ENCODE measurements around the gene RHBDL1. TPM values are rescaled to one million over a fixed set of nuclear protein-coding genes. Genes with fewer than 3 reads are reported as not detected.
"Not testable (repeated sequence)": the region's sequence is repeated elsewhere in the genome, so short reads cannot be mapped to it uniquely, and the experiment has no call there.

Gene RHBDL1
- total RNA-seq, 2 donors from 2014 or later: 2.9 to 5.4 TPM

DNA sequence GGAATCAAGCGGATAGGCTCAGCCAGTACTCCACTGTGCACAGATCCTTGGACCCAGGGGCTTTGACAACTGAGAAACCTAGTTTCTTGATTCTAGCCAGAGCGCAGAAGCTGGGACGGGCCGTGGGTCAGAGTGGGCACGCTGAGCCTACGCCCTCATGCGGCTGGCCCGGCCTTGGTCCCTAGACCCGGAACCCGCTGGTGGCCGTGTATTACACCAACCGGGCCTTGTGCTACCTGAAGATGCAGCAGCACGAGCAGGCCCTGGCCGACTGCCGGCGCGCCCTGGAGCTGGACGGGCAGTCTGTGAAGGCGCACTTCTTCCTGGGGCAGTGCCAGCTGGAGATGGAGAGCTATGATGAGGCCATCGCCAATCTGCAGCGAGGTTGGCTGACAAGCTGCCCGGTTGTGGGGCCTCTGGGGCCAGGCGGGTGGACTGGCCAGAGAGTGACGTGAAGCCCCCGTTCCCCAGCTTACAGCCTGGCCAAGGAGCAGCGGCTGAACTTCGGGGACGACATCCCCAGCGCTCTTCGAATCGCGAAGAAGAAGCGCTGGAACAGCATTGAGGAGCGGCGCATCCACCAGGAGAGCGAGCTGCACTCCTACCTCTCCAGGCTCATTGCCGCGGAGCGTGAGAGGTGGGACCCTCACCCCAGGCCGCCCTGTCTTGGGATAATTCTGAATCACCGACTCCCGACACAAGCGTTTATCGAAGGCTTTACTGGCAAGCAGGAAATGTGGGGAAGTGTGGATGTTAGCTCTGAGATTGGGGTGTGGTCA is 5.7 kb downstream of the RHBDL1 start:
- peak overlapping the region; percentile 62 for H3K27ac Mint-ChIP-seq
- peak overlapping the region; percentile 73 for H3K4me3 Mint-ChIP-seq
- ATAC-seq (replicated peaks): no peak

DNA sequence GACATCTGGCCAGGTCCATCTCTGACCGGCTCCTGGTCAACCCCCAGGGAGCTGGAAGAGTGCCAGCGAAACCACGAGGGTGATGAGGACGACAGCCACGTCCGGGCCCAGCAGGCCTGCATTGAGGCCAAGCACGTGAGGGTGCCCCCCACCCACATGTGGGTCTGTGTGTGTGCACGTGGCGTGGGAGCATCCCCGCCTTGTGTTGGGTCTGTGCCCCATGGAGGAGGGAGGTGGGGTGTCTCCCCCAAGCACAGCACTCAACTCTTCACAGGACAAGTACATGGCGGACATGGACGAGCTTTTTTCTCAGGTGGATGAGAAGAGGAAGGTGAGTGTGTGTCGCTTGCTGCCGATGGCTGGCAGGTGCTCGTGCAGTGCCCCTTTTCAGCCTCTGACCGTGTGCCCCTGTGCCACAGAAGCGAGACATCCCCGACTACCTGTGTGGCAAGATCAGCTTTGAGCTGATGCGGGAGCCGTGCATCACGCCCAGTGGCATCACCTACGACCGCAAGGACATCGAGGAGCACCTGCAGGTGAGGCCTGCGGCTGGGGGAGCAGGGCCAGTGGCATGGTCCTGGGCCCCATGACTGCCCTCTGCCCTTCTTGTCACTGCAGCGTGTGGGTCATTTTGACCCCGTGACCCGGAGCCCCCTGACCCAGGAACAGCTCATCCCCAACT is 6.4 kb downstream of the RHBDL1 start:
- Mint-ChIP-seq H3K27ac (peak overlapping the region; percentile 62), H3K4me1 (peaks cover 4% of the 10 kb centered on the region), H3K4me3 (peak overlapping the region; percentile 73), H3K9me3 (no peaks in the 10 kb centered on the region), H3K36me3 (ENCODE audit: low read depth) (peaks cover 37% of the 10 kb centered on the region), H3K27me3 (no peaks in the 10 kb centered on the region)
- ATAC-seq (replicated peaks): no peak

More for the DNA sequence above, 5.7 kb downstream of the RHBDL1 start:
- Mint-ChIP-seq H3K4me1 (peaks cover 4% of the 10 kb centered on the region), H3K36me3 (ENCODE audit: low read depth) (peaks cover 34% of the 10 kb centered on the region), H3K27me3 (no peaks in the 10 kb centered on the region), H3K9me3 (no peaks in the 10 kb centered on the region)

DNA sequence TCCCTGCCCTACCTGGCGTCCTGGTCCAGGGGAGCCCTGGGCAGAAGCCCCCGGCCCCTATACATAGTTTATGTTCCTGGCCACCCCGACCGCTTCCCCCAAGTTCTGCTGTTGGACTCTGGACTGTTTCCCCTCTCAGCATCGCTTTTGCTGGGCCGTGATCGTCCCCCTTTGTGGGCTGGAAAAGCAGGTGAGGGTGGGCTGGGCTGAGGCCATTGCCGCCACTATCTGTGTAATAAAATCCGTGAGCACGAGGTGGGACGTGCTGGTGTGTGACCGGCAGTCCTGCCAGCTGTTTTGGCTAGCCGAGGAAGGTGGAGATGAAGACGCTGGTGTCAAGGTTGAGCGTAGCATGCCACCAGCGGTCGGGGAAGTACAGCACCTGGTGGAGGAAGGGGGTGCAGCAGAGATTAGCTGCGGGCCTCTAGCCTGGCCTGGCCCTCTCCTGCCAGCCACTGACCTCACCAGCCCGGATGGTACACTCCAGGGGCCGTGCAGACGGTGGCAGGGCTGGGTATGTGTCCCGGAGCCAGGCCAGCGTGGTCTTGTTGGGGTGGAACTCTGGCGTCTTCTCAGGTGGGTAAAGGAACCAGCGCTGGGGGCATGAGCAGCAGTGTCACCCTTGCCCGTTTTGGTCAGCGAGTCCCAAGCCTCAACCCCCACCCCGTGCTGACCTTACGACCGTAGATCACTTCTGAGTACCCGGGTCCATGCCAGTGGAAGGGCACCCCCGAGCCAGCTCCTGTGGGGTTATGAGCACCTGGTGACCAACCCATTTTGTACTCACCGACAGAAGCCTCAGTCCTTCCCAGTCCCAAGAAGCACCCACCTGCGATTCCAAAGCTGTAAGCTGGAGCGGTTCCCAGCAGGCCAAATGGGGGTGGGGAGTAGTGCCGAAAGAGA is 7.3 kb downstream of the RHBDL1 start:
- H3K27ac Mint-ChIP-seq: peak overlapping the region; percentile 58

DNA sequence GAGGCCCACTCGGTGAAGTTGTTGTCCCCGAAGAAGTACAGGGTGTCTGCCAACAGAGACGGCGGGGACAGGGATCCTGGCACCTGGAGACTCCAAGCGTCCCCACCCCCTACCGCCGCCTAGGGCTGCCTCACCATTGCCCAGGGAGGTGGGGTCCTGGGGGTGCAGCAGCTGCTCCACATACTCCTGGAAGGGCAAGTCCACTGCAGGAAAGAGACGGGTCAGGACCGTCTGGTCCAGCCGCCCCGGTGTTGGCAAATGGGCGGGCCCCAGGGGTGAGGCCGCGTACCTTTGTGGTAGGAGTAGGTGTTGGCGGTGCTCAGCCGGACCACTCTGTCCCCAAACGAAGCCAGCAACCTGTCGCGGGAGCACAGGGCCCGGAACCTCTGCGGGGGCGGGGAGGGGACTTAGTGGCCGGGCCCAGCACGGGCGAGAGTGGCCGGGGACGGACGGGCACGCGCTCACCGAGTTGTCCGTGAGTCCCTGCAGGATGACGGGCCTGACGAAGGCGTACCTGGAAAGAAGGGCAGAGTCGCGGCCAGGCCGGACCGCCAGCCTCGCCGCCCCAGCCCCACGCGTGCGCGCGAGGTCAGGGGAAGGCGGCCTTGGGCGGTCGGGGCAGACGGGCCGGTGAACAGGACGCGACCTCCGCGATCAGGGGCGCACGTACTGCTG is 8.1 kb downstream of the RHBDL1 start:
- Mint-ChIP-seq H3K4me3 (peak overlapping the region; percentile 73), H3K4me1 (peaks cover 4% of the 10 kb centered on the region), H3K27ac (peak overlapping the region; percentile 58), H3K36me3 (ENCODE audit: low read depth) (peaks cover 37% of the 10 kb centered on the region), H3K27me3 (no peaks in the 10 kb centered on the region), H3K9me3 (no peaks in the 10 kb centered on the region)
- no peak for ATAC-seq (replicated peaks)

More for the DNA sequence above, 7.3 kb downstream of the RHBDL1 start:
- Mint-ChIP-seq H3K4me3 (peak overlapping the region; percentile 73), H3K27me3 (no peaks in the 10 kb centered on the region), H3K4me1 (peaks cover 4% of the 10 kb centered on the region), H3K9me3 (no peaks in the 10 kb centered on the region), H3K36me3 (ENCODE audit: low read depth) (peaks cover 37% of the 10 kb centered on the region)
- ATAC-seq (replicated peaks): no peak

DNA sequence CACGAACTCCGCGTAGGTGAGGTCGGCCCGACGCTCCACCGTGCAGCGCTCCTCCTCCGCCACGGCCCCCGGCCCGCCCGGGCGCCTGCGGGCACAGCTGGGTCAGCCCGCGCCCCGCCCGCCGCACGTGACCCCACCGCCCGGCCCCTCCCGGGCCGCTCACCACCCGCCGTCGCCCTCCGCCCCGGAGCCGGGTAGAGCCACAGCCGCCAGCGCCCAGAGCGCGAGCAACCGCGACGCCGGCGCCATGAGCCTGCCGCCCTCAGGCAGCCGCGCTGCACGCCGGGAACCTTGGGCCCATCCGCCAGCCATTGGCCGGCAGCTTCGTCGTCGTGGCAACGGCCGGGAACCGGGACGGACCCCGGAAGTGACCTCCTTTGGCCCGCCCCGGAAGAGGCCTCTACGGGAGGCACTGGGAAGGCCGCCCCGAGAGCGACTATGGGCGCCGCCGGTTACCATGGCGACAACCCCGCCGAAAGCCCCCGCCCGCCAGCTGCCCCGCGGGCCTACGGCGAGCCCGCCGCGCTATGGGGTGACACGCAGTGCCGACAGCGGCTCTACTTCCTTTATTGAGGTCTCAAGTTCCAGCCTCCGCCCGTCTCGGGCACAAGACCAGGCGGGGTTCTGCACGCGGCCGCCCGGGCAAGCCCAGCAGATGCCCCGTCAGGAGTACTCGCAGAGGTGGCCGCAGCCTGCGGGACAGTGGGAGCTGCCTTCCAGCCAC is 8.8 kb downstream of the RHBDL1 start, which contains the start of gene JMJD8:
JMJD8 (minus strand) TSS at position 264 of the 724 bp plus-strand sequence; CDS start at position 249, 15 bp downstream.
- peak; percentile 86 for ATAC-seq (replicated peaks)
- Mint-ChIP-seq H3K4me3 (peak within 1 kb of the TSS; percentile 73), H3K27ac (peak within 1 kb of the TSS; percentile 58), H3K27me3 (no peaks in the 10 kb centered on the region), H3K4me1 (peaks cover 4% of the 10 kb centered on the region), H3K36me3 (ENCODE audit: low read depth) (peaks cover 37% of the 10 kb centered on the region), H3K9me3 (no peaks in the 10 kb centered on the region)

DNA sequence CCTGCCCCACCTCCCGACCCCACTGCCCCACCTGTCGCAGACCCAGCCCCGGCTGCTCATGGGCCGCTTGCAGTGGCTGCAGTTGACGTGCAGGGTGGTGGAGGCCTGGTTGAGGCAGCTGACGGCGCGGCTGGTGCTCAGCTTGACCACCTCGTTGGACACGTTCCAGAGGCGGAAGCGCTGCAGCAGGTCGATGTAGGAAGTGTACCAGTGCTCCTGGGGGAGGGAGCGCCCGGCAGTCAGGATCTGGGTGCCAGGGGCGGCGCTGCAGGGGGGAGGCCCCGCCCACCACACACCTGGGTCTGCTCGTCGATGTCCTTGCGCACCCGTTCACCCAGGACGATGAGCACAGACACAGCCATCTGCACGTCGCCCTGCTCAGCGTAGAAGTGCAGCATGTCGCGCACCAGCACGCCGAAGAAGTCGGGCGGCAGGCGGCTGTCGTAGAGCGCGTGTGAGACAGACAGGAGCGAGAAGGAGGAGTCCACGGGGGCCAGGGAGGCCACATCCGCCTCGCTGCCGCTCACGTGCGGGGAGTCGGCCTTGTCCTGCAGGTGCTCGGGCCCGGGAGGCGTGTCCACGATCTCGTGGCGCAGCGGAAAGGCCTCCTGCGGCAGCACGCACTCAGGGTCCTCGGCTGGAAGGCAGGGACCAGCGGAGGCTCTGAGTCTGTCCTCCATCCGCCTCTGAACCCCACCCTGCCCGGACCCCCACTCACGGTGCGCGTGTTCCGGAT is 9.7 kb downstream of the RHBDL1 start:
- Mint-ChIP-seq H3K27ac (no peak overlapping the region), H3K4me1 (peaks cover 4% of the 10 kb centered on the region)

DNA sequence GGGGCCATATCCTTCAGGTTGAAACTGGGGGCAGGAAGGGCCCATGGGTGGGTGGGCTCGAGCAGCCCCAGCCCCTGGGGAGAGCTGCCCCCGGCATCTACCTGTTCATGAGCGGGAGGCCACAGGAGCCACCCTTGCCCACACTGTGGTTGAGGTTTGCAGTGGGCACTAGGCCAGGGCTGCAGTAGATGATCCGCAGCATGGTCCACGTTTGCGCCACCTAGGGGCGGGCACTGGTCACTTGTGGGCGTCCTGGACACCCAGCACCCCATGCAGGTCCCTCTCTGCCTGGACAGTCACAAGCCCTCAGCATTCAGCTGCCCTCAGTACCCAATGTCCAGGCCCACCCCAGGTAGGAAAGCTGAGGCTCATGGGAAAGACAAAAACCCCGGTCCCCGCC is 10.5 kb downstream of the RHBDL1 start:
- Mint-ChIP-seq H3K9me3 (no peaks in the 10 kb centered on the region), H3K27ac (no peak overlapping the region), H3K4me3 (peak overlapping the region; percentile 28), H3K27me3 (no peaks in the 10 kb centered on the region), H3K36me3 (ENCODE audit: low read depth) (peaks cover 35% of the 10 kb centered on the region), H3K4me1 (peaks cover 4% of the 10 kb centered on the region)
- ATAC-seq (replicated peaks): no peak

More for the DNA sequence above, 9.7 kb downstream of the RHBDL1 start:
- H3K9me3 Mint-ChIP-seq: no peaks in the 10 kb centered on the region
- no peak for ATAC-seq (replicated peaks)
- H3K36me3 Mint-ChIP-seq (ENCODE audit: low read depth): peaks cover 37% of the 10 kb centered on the region
- no peaks in the 10 kb centered on the region for H3K27me3 Mint-ChIP-seq
- H3K4me3 Mint-ChIP-seq: peak overlapping the region; percentile 73

DNA sequence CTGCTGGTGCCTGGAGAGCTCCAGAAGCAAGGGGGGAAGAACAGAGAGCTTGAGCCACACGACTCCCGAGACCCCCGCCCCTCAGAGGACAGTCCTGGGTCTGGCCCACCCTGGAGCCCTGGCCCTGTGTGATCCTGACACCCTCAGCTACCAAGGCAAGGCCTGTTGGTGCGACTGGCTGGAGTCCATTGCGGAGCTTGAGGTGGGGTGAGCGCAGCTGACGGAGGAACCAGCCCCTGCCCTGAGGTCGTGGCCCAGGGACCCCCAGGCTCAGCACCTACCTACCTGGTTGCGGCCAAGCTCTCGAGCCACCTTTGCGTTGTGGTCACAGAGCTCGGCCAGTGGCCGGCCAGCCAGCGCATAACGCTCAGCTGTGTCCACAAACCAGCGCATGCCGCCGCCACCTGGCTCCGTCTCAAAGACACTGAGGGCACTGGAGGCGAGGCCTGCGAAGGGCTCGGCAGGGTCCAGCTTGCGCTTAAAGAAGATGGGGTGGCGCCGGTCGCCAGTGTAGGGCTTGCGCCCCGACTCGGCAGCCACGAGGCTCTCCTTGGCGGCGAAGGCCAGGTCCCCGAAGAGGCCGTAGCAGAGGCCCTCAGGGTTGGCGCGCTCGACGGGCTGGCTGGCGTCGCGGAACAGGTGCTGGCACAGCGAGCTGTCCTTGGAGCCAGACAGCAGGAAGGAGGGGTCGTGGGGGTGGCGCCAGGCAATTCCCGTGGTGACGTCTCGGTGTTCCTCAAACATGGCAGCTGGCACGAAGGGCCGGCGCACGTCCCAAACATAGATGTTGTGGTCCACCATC is 11.2 kb downstream of the RHBDL1 start:
- Mint-ChIP-seq H3K27me3 (no peaks in the 10 kb centered on the region), H3K4me1 (peaks cover 4% of the 10 kb centered on the region), H3K36me3 (ENCODE audit: low read depth) (peaks cover 28% of the 10 kb centered on the region), H3K27ac (no peak overlapping the region), H3K9me3 (no peaks in the 10 kb centered on the region), H3K4me3 (no peak overlapping the region)
- no peak for ATAC-seq (replicated peaks)

DNA sequence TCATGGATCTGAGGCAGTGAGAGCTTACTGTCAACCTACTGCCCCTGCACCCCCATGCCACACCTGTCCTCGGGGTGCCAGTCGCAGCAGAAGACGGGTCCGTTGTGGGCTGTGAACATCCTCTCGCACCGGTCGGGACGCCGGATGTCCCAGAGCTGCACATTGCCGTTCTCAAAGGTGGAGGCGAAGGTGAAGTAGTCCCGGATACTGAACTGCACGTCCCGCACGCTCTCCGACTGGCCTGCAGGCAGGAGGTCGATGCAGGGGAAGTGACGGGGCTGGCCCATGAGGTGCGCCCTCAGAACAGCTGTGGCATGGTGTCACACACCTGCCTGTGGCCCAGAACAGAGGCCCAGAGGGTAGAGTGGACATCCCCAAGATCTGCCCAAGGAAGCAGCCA is 12.0 kb downstream of the RHBDL1 start:
- Mint-ChIP-seq H3K27ac (no peak overlapping the region), H3K4me3 (no peak overlapping the region), H3K27me3 (no peaks in the 10 kb centered on the region), H3K9me3 (no peaks in the 10 kb centered on the region), H3K4me1 (peaks cover 8% of the 10 kb centered on the region), H3K36me3 (ENCODE audit: low read depth) (peaks cover 20% of the 10 kb centered on the region)
- ATAC-seq (replicated peaks): no peak

DNA sequence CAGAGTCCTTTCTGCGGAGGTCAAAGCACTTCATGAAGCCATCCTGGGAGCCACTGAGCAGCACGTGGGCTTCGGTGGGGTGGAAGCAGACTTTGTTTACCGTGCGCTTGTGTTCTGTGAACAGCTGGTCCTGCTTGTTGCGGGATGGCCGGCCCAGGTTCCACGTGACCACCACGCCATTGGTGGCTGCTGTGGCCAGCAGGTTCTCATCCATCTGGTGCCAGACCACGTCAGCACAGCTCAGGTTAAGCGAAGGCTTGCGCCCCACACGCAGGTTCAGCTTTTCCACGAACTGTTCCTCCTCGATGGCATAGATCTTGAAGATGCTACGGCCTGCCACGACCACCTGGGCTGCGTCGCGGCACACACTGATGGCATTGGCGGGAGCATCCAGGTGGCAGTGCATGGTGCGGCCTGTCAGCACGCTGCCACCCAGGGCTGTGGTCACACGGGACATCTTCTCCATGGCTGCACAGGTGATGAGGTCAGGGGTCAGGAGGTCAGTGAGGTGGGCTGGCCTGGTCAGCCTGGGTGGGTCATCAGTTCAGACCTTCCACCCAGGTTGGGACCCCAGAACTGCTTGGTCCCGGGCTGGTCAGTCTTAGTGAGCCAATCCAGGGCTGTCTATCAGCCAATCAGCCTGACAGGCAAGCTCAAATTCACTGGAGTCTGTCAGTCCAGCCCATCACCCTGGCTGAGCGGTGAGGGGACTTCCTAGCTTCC is 13.9 kb downstream of the RHBDL1 start:
- ATAC-seq (replicated peaks): no peak
- Mint-ChIP-seq H3K27me3 (no peaks in the 10 kb centered on the region), H3K9me3 (no peaks in the 10 kb centered on the region), H3K4me3 (peak overlapping the region; percentile 82), H3K4me1 (peaks cover 9% of the 10 kb centered on the region), H3K36me3 (ENCODE audit: low read depth) (peaks cover 8% of the 10 kb centered on the region), H3K27ac (peak overlapping the region; percentile 87)

DNA sequence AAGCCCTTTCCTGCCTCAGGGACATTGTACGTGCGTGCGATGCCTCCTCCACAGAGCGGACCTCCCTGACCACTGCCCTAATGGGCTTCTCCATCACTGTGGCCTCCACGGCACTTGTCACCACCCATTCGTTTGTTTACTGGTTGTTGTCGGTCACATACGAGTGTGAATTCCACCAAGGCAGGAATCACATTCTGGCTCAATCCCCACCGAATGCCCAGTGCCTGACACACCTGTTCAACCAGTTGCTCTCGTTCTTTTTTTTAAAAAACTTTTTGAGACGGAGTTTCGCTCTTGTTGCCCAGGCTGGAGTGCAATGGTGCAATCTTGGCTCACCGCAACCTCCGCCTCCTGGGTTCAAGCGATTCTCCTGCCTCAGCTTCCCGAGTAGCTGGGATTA is 15.8 kb downstream of the RHBDL1 start:
- H3K9me3 Mint-ChIP-seq; H3K4me1 Mint-ChIP-seq; ATAC-seq (replicated peaks); H3K27me3 Mint-ChIP-seq; H3K36me3 Mint-ChIP-seq (ENCODE audit: low read depth): not testable (repeated sequence)
- Mint-ChIP-seq H3K4me3 (peak overlapping the region; percentile 82), H3K27ac (peak overlapping the region; percentile 87)
